NCI-H1417 treated with DMSO at 0.1 percent for 48 hours (cell line): ENCODE measurements around the gene CDCA4.
"Not testable (repeated sequence)": the region's sequence is repeated elsewhere in the genome, so short reads cannot be mapped to it uniquely, and the experiment has no call there.

ENCODE experiments used
- DNase-seq: peaks from one replicate; lab custom pipeline; 2025; lab: John Stamatoyannopoulos, UW

The CDCA4 gene

DNA sequence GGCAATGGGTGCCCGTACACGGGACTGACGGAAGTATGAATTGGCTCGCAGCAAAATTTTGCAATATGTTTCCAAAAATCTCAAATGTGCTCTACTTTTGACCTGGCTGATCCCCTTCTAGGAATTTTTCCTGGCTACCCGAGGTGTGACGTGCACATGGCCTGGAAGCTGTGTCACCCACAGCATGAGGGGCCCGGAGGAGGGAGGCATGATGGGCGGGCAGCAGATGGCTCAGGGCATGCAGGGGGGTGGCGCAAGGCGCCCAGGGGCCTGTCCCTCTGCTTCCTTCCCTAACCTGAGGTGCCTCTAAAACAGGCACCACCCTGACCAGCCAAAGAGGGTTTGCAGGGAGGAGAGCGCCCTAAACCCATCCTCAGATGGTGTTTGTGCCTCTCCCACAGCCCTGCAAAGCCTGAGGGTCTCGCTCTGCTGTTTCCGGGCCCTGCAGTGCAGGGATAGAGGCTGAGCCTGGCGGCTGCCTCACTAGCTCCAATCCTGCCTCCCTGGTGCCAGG lies 37.7 kb upstream of the CDCA4 start:
- no peak for DNase-seq

DNA sequence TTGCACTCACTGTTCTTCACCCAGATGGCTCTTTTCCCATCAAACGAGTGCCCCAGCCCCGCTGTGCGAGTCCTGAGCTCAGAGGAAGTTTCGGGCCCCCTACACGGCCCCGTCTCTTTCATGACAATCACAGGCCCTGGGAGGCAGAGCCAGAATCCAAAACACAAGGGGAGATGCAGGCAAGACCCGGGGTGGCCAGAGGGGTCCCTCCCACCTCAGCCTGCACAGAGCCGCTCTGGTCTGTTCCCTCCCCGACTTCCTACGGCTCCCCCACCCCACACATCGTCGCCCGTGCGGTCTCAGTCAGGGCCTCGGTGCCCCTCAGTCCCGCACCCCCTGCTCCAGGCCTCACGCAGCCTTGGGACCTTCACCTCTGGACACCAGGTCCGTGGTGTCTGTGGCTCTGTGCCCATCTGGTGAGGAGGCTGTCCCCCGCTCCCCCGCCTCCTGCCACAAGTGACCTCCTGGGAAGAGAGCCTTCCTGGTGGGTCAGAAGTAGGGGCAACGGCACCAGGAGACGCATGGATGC lies 35.5 kb upstream of the CDCA4 start:
- no peak for DNase-seq

DNA sequence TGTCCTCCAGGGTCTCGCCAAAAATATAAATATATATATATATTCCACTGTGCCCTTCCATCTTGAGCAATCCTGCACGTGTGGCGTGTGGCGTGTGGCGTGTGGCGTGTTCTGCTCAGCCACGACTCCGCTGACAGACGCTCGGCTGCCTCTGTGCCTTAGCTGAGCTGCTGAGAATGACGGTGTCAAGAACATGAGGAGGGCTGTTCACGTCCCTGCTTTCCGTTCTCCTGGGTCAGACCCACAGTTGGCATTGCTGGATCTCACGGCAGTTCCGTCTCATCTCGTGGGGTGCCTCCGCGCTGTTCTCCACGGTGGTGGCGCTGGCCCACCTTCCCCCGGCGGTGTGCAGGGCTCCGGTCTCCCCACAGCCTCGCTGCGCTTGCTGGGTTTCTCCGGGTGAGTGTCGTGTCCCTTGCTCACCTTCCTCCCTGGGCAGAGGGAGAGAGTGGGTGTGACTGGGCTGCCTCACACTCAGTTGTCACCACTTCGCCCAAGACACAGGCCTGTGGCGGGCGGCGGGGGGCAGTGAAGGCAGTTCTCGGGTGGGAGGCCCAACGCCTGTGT lies 34.9 kb upstream of the CDCA4 start:
- DNase-seq: no peak

DNA sequence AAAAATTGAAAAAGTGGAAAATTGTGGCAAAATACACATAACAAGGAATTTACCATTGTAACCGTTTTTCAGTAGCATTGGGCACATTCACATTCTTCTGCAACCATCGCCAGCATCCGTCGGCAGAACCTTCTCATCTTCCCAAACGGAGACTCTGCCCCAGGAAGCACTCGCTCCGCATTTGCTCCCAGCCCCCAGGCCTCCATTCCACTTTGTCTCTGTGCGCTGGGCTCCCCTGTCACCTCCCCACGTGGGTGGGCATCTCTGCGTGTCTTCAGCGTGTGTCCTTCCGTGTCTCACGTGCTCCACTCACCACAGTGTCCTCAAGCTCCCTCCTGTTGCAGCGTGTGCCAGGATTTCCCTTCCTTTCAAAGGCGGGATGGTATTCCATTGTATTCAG lies 34.5 kb upstream of the CDCA4 start:
- DNase-seq: no peak

- DNase-seq: no peak
These were observed 33.1 kb upstream of the CDCA4 start for GRCh38 chr14:105053996-105054395.

GRCh38 chr14:105053421-105053820 lies 32.5 kb upstream of the CDCA4 start:
- no peak for DNase-seq

DNA sequence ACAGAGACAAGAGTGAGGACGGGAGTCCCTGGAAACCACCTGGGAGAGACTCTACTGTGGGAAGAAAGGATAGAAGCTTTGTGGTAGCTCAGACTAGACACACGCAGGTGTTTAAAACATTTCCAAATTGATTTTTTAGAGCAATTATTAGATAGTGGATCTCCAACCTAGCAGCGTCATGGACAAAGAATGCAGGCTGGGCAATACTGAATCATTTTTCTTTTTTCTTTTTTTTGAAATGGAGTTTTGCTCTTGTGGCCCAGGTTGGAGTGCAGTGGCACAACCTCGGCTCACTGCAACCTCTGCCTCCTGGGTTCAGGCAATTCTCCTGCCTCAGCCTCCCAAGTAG lies 31.2 kb upstream of the CDCA4 start:
- DNase-seq: no peak

DNA sequence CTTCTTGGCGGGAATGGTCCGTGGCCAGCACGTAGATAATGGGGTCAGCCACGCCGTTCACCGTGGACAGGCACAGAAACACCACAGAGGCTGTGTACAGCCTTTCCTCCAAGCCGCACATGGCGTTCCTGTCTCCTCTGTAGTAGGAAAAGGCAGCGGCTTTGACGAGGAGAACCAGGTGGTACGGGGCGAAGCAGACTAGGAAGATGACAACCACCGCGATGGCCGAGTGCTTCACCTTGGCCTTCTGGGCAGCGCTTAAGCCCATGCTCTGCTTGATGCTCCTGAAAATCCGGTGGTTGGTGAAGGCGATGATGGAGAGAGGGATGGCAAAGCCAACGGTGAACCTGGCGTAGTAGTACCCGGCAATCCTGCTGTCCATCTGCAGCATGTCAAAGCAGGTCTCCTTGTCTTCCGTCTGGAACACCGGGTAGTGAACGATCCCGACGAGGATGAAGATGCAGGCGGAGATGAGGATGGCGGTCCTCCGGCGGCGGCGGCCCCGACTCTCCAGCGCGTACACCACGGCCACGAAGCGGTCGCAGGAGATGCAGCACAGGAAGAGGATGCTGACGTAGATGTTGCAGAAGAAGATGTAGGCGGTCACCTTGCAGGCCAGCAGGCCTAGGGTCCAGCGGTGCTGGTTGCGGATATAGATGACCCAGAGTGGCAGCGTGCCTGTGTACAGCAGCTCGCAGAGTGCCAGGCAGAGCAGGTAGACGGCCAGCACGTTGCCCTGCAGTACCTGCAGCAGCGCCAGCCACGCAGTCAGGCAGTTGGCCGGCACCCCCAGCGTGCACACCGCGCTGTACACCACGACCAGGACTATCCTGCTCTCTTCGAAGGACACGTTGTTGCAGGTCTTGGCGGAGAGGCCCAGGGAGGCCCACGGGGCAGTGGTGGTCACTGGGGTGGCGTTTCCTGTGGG lies 30.6 kb upstream of the CDCA4 start:
- no peak for DNase-seq

GRCh38 chr14:105050551-105050897 lies 29.6 kb upstream of the CDCA4 start:
- no peak for DNase-seq

DNA sequence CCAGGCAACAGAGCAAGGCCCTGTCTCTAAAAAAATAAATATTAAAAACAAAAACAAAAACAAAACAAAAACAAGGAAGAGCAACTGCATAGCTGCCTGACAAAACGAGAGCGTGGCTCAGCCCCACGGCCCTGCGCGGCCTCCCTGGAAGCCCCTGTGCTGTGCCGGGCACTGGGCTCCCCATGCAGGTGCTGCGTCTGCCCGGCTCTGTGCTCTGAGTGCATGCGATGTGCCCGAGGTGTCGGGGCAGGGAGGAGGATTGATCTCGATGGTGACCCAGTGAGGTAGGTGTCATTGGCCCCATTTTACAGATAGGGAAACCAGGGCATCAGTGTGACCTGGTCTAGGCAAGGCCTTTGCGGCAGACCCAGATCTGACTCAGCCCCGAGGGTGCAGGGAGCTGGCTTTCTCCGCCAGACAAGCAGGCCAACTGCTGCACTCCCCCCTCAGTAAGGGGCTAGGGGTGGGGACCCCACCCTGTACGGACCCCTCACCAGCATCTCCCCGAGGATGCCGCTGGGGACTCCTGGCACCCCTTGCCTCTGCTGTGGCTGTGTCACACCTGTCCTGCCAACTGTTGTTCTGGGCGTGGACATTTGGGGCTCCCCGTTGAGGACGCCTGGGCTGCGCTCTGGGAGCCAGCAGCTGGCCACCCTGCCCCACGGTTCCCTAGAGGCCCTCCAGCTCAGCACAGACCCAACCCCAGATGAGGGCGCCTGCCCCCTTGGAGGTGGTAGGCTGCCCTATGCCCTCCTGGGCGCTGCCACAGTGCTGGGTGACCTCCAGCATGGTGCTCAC lies 29.1 kb upstream of the CDCA4 start:
- DNase-seq: no peak

- DNase-seq: no peak
These were observed 26.6 kb upstream of the CDCA4 start for GRCh38 chr14:105047283-105048016.

GRCh38 chr14:105046891-105047282 lies 26.0 kb upstream of the CDCA4 start:
- no peak for DNase-seq

- DNase-seq: peak; percentile 37
These were observed 24.9 kb upstream of the CDCA4 start for GRCh38 chr14:105045710-105046326.

- no peak for DNase-seq
These were observed 22.8 kb upstream of the CDCA4 start for GRCh38 chr14:105043641-105044040.

- no peak for DNase-seq
These were observed 21.9 kb upstream of the CDCA4 start for GRCh38 chr14:105042813-105043212.

GRCh38 chr14:105041841-105042765 lies 21.2 kb upstream of the CDCA4 start:
- no peak for DNase-seq

DNA sequence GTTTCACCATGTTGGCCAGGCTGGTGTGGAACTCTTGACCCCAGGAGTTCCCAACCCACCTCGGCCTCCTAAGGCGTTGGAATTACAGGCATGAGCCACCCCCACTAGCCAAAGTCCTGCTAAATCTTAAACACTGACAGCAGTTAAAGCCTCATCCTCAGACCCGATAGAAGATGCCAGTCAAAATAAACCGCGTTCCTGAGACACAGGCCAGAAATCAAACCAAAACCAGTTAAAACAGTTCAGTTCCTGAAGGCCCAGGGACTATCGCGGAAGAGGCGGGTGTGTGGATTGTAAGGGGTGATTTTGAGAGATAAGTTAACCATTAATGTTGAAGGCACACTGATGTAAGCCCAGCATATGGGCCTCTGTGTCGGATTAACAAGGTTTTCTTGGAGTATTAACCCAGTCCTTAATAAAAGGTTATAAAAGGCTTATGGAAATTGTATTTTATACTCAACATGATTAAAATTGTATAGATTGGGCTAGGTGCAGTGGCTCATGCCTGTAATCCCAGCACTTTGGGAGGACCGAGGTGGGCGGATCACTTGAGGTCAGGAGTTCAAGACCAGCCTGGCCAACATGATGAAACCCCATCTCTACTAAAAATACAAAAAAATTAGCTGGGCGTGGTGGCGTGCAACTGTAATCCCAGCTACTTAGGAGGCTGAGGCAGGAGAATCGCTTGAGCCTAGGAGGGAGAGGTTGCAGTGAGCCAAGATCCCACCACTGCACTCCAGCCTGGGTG lies 18.7 kb upstream of the CDCA4 start:
- no peak for DNase-seq

GRCh38 chr14:105035616-105036015 lies 14.7 kb upstream of the CDCA4 start:
- DNase-seq: not testable (repeated sequence)

- no peak for DNase-seq
These were observed 13.6 kb upstream of the CDCA4 start for GRCh38 chr14:105034315-105035039.
